ENCODE measurements around the gene ZIC1.

ZIC1 gene

DNA sequence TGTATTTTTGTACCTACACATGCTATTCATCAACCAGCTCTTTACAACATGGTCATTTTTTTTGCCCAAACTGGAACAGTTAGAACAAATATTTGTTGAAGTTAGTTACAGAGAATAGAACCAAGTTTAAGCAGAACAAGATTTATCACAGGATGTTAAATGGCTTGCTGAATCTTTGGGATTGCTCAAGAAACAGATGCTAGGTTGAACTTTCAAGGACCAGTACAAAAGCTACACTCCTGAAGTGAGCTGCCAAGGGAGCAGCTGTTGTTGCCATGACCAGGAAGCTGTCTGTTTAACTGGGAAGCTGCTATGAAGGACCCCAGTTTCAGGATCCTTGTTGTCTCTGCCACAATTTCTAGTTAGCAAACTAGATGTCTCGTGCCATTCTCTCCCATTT is 53.7 kb downstream of the ZIC1 start:
- no peak overlapping the region for H3K4me3 ChIP-seq (replicated peaks; ENCODE audit: insufficient read depth, low read length)
- no peak for DNase-seq (ENCODE audit: low read depth in 1 of 2, low spot score in 1 of 2)
- TF ChIP-seq REST (IDR thresholded peaks at IDR 0.05; ENCODE audit: insufficient replicate concordance, low read depth): no peak
- no peak for TF ChIP-seq SPI1 (IDR thresholded peaks at IDR 0.05; ENCODE audit: borderline replicate concordance, low read depth)
- no peak for TF ChIP-seq GABPA (IDR thresholded peaks at IDR 0.05; ENCODE audit: low read depth)
- H3K27me3 ChIP-seq (ENCODE audit: insufficient read depth, poor library complexity, severe bottlenecking): no peaks in the 10 kb centered on the region
- no peak overlapping the region for H3K27ac ChIP-seq (replicated peaks)
